ENCODE results near the gene UGP2.

The UGP2 gene

DNA sequence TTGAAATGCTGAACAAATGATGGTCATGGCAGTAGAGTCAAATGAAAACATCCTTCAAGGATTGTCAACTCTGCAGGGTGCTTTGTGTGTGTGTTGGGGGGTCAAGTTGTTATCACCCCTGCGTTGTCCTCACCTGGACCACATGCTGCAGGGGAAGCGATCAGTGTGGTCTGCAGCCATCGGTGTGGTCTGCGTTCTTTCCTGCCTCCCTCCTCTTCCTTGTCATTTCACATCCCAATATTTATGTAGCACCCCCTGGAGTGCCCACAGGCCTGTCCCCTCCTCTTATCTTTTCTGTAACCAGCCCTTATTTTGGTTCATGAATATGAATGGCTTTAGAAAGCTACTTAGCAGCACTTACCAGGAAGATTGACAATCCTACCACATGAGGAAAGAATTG is 38.9 kb downstream of the UGP2 start:
- TF ChIP-seq, protein P1, sequence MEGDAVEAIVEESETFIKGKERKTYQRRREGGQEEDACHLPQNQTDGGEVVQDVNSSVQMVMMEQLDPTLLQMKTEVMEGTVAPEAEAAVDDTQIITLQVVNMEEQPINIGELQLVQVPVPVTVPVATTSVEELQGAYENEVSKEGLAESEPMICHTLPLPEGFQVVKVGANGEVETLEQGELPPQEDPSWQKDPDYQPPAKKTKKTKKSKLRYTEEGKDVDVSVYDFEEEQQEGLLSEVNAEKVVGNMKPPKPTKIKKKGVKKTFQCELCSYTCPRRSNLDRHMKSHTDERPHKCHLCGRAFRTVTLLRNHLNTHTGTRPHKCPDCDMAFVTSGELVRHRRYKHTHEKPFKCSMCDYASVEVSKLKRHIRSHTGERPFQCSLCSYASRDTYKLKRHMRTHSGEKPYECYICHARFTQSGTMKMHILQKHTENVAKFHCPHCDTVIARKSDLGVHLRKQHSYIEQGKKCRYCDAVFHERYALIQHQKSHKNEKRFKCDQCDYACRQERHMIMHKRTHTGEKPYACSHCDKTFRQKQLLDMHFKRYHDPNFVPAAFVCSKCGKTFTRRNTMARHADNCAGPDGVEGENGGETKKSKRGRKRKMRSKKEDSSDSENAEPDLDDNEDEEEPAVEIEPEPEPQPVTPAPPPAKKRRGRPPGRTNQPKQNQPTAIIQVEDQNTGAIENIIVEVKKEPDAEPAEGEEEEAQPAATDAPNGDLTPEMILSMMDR (IDR thresholded peaks at IDR 0.05) = no peak

DNA sequence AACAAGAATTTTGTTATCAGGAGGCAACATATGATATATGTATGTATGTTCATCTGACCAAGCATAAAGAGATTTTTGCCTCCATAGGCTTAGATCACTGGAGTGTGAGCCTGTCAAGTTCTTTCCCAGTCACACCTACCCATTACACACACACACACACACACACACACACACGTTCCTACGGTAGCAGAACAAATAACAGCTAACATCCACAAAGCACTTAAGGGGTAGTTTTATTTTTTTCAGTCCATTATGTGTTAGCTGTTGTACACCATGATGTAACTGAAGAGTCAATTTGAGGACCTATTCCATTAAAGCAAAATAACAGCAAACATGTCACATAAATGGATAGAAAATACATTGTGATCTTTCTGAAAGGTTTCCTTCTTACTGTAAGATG is 39.5 kb downstream of the UGP2 start:
- TF ChIP-seq, protein P1 (IDR thresholded peaks at IDR 0.05) = no peak

DNA sequence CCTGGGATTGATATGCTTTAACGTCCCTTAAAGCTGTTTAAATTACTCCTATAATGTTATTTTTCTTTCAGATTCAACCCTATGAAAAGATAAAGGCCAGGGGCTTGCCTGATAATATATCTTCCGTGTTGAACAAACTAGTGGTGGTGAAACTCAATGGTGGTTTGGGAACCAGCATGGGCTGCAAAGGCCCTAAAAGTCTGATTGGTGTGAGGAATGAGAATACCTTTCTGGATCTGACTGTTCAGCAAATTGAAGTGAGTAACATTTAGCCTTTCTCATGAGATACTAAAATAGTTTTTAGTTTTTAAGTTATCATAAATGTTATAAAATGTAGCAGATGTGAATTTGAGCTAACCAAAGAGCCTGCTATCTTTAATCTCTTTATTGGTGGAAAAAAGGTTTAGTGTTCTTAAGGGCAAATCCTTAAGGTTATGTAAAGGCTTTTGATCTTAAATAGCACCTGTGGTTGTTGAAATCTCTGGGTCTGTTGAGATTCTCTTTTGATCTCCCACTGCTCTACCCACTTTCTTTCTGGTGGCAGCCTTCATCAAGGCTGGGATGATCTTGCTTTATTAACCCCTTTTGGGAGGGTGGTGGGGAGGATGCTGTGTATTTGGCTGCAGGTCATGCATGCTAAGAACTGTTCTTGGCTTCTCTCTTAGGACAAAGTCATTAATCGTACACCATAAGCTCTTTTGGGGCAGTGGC is 40.9 kb downstream of the UGP2 start:
- TF ChIP-seq, protein P1 (IDR thresholded peaks at IDR 0.05) = no peak

DNA sequence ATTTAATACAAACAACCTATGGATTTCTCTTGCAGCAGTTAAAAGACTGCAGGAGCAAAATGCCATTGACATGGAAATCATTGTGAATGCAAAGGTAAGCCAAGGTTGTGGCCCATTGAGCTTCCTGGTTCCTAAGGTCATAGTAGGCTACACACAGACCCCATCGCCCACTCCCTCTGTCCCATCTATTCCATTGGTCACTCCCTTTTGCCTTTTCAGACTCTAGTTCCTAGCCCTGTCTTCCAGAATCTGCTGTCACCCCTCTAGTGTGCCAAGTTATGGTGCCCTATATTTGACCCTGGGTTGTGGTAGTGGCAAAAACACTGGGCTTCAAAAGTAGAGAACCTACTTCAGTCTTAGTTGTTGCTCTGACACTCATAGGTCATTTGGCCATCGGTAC is 44.7 kb downstream of the UGP2 start:
- TF ChIP-seq, protein P1 (IDR thresholded peaks at IDR 0.05) = no peak

DNA sequence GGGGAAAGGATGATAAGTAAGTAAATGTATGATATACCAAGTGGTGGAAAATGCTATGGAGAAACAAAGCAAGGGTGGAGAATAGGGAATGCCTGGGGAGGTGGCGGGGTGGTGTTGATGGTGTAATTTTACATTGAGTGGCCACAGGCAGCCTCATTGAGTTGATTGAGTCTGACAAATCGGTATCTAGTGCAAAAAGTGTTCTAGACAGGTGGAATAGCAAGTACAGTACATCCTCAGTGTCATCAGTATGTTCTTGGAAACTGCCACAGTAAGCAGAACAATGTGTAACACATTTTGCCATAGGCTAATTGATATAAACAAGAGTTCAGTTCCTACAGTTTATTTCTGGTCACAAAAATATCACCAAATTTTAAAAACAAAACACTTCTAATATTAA is 46.4 kb downstream of the UGP2 start:
- TF ChIP-seq, protein P1 (IDR thresholded peaks at IDR 0.05) = no peak

DNA sequence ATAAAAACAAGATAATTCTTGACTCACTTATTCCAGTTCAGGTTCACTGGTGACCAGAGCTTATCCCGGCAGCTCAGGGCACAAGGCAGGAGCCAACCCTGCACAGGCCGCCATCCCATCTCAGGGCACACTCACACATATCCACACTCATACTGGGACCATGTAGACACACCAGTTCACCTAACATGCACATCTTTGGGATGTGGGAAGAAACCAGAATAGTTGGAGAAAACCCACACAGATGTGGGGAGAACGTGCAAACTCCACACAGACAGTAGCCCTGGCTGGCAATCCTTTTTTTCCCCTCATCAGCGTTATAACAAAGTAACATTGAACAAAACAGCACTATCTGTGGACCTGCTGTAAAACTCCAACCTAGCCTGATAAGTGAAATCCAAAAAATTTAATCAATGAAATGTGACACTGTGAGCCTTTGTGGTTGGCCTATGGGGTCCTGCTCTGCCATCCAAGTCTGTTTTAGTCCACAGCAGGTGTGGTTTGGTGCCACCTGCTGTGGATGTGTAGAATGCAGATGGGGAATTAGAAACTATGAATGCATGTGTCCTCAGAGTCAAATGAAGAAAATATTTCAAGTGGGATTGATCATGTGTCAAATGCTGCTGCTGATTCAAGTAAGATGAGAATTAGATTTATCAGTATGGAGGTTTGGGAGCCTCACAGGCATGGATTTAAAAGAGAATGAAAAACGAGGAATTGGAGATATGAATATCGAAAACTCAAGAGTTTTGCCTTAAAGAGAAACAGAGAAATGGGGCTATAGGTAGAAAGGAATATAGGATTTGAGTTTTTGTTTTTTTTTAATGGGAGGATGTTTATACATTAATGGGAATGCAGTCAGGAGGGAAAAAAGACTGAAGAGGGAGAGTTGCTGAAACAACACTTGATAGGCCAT is 47.0 kb downstream of the UGP2 start:
- TF ChIP-seq, protein P1 (IDR thresholded peaks at IDR 0.05) = peak; percentile 67

DNA sequence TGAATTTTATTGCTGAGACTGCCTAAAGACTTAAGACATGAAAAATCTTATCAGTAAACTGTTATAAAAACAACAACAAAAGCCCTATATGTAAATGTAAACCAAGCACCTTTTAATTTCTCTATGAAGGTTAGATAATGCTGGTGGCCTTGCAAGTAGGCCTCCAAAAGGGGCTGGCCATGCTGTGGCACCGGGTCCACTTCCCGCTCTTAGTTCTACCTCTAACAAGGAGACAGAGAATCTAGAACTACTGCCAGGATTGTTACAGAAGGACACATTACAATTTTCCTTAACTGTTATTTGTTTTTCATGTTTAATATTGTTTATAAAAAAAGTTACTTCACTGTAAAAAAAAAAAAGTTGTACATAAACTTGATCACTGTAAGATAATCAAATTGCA is 49.0 kb downstream of the UGP2 start:
- TF ChIP-seq, protein P1 (IDR thresholded peaks at IDR 0.05) = no peak
